ENCODE results near the gene CDKAL1. TPM values are rescaled to one million over a fixed set of nuclear protein-coding genes. Genes with fewer than 3 reads are reported as not detected.

CDKAL1 gene
- total RNA-seq, 4 donors from 2014 or later = 10.3 to 11.2 (median 10.5) TPM

DNA sequence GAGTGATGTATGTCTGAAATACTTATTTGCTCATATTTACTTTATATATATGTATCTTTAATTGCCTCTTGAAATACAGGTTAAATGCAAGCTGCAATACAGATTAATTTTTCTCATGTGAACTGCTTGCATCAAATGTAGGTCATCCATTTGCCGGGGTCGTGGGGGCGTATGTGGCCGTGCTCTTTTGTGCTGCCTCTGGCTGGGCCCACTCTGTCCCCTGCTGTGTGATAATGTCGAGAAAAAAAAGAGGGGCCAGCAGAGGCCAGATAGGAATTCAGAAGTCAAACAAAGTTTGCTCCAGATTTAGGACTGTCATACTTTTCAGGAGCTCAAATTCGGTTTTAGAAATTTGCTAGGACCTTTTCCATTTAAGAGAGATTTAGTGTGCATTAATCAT, 599.6 kb downstream of the CDKAL1 start:
- DNase-seq (ENCODE audit: extremely low spot score) = no peak
- H3K9me3 ChIP-seq = no peaks in the 10 kb centered on the region
- H3K4me3 ChIP-seq = no peak overlapping the region
- intact Hi-C loops (cut with DNase I) = no loop called here
- 72% methylated on average over 6 of the region's 6 CpGs for WGBS
- no peaks in the 10 kb centered on the region for H3K27me3 ChIP-seq
- peaks cover 7 to 20% (median 15%) of the 10 kb centered on the region in 4 donors for H3K4me1 ChIP-seq
- no peaks in the 10 kb centered on the region for H3K36me3 ChIP-seq
- H3K27ac ChIP-seq (replicated peaks in 1 of 4) = no peak overlapping the region
- no peak for TF ChIP-seq POLR2A (IDR thresholded peaks at IDR 0.05; ENCODE audit: low read depth)
- no peak for TF ChIP-seq EP300 (IDR thresholded peaks at IDR 0.05)
- TF ChIP-seq, protein P1, sequence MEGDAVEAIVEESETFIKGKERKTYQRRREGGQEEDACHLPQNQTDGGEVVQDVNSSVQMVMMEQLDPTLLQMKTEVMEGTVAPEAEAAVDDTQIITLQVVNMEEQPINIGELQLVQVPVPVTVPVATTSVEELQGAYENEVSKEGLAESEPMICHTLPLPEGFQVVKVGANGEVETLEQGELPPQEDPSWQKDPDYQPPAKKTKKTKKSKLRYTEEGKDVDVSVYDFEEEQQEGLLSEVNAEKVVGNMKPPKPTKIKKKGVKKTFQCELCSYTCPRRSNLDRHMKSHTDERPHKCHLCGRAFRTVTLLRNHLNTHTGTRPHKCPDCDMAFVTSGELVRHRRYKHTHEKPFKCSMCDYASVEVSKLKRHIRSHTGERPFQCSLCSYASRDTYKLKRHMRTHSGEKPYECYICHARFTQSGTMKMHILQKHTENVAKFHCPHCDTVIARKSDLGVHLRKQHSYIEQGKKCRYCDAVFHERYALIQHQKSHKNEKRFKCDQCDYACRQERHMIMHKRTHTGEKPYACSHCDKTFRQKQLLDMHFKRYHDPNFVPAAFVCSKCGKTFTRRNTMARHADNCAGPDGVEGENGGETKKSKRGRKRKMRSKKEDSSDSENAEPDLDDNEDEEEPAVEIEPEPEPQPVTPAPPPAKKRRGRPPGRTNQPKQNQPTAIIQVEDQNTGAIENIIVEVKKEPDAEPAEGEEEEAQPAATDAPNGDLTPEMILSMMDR (IDR thresholded peaks at IDR 0.05) = no peak

DNA sequence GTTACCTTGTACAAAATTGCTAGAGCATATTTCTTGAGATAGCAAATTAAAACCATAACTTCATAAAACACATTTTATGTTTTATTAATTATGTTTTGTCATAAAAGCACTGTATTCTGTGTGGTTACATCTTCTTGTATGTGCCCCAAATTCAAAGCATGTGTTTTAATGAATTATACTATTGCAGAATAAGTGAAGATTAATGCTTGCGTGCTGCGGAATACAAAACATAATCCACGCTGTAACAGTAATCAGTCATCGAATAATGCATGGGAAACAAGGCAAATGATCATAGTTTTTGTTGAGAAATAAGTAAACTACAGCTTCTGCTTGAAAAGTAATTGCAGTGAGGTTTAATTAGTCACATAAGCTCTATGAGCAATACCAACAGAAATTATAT, 600.1 kb downstream of the CDKAL1 start:
- H3K27me3 ChIP-seq = no peaks in the 10 kb centered on the region
- intact Hi-C loops (cut with DNase I) = no loop called here
- DNase-seq (ENCODE audit: extremely low spot score) = no peak
- no peak overlapping the region for H3K27ac ChIP-seq (replicated peaks in 1 of 4)
- WGBS = 97% methylated on average over 4 of the region's 4 CpGs
- peaks cover 7 to 25% (median 15%) of the 10 kb centered on the region in 4 donors for H3K4me1 ChIP-seq
- H3K4me3 ChIP-seq = no peak overlapping the region
- H3K9me3 ChIP-seq = no peaks in the 10 kb centered on the region
- no peaks in the 10 kb centered on the region for H3K36me3 ChIP-seq
- TF ChIP-seq POLR2AphosphoS5 (IDR thresholded peaks at IDR 0.05) = no peak

DNA sequence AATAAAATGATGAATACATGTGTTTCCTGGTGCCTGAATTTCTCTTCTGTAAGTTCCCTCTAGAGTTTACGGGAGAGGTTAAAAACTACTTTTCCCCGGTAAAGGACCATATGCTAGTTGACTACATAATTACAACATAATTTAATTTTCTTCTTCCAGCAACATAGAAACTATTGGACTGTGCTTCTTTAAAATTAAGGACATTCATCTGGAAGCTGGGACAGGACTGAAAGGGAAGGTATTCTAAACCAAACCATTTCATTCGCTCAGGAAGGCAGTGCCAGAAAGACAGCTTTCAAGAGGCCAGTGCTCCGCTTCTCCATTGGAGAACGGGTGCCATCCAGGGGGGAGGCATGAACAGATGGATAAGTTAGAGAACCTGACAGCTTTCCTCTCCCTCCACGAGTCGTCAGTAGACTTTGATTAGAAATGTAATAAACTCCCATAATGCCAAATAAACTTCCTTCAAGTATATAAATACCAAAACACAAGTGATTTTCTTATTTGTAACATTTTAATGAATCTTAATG, 601.3 kb downstream of the CDKAL1 start:
- Histone ChIP-seq H3K4me1 (peaks cover 7 to 26% (median 15%) of the 10 kb centered on the region in 4 donors), H3K36me3 (no peaks in the 10 kb centered on the region), H3K27me3 (no peaks in the 10 kb centered on the region), H3K27ac (replicated peaks in 1 of 4) (no peak overlapping the region), H3K9me3 (no peaks in the 10 kb centered on the region), H3K4me3 (no peak overlapping the region)
- no peak for DNase-seq (ENCODE audit: extremely low spot score)
- no peak for TF ChIP-seq EP300 (IDR thresholded peaks at IDR 0.05)
- TF ChIP-seq, protein P1 (IDR thresholded peaks at IDR 0.05) = no peak
- TF ChIP-seq POLR2AphosphoS5 (IDR thresholded peaks at IDR 0.05) = no peak
- TF ChIP-seq POLR2A (IDR thresholded peaks at IDR 0.05; ENCODE audit: low read depth) = no peak
- 94% methylated on average over 7 of the region's 7 CpGs for WGBS
- intact Hi-C loops (cut with DNase I) = no loop called here

DNA sequence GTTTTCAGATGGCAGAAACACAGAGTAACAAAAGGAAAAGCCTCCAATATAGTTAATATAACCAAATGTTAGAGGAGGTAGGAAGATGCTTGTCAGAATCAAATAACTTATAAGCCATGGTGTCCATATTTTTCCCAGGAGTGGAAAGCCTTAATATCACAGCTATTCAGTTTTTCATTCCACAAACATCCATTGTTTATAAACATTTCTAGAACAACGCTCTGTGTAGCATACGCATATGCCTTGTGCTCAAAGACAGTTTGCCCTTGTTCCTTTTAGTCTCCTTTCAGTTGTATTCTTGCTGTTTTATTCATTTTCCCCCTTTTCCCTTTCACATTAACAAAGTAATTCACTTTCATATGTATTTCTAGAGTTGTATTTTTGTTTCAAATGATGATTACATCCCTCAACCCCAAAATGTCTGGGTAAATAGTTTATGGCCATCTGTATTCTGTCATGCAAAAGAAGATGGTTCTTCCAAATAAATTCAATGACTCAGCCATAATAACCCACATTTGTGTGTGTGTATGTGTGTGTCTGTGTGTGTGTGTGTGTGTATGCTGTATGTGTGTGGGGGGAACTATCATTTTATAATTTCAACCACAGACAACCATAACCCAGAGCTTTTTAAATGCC, 603.6 kb downstream of the CDKAL1 start:
- Histone ChIP-seq H3K27ac (replicated peaks in 1 of 4) (no peak overlapping the region), H3K4me1 (peaks cover 3 to 25% (median 13%) of the 10 kb centered on the region in 4 donors)
- intact Hi-C loops (cut with DNase I) = no loop called here

DNA sequence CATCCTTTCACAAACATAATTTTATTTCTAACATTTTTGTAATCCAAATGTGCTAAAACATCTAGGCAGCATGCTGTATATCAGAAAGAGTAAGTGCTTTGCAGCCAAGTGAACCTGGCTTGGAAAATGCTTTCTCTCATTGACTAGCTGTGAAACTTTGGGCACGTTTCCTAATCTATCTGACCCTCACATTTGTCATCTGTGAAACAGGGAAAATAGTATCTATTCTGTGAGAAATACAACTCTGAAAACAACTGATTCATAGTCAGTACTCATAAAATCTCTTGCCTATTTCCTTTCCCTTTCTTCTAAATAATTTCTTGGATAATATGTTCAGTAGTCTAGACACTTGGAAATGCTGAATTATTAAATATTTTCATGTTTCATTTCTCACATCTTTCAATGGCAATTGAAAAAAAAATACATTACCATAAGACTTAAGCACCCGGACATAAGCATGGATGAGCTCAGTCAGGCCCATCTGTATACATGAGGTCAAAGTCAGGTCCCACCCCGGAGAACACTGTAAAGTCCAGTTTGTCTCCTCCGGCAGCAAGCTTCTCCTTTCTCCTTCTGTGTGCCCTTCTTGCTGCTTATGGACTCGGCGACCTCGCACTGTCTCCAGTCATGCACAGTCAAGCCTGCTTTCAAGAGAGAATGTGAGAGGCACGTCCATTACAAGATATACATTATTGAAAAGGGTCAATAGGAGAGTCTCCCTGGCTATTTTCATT, 604.2 kb downstream of the CDKAL1 start:
- no peaks in the 10 kb centered on the region for H3K9me3 ChIP-seq
- TF ChIP-seq EP300 (IDR thresholded peaks at IDR 0.05) (no peak), POLR2AphosphoS5 (IDR thresholded peaks at IDR 0.05) (no peak), POLR2A (IDR thresholded peaks at IDR 0.05; ENCODE audit: low read depth) (no peak)
- TF ChIP-seq, protein P1 (IDR thresholded peaks at IDR 0.05) = no peak
- no peak overlapping the region for H3K4me3 ChIP-seq
- intact Hi-C loops (cut with DNase I) = no loop called here
- 74% methylated on average over 8 of the region's 8 CpGs for WGBS
- H3K27me3 ChIP-seq = no peaks in the 10 kb centered on the region
- DNase-seq (ENCODE audit: extremely low spot score) = no peak
- peaks cover 0 to 18% (median 6%) of the 10 kb centered on the region in 4 donors for H3K4me1 ChIP-seq
- no peak overlapping the region for H3K27ac ChIP-seq (replicated peaks in 1 of 4)
- H3K36me3 ChIP-seq = no peaks in the 10 kb centered on the region

More for the DNA sequence above, 603.6 kb downstream of the CDKAL1 start:
- Histone ChIP-seq H3K36me3 (no peaks in the 10 kb centered on the region), H3K9me3 (no peaks in the 10 kb centered on the region), H3K27me3 (no peaks in the 10 kb centered on the region), H3K4me3 (no peak overlapping the region)
- WGBS = 95% methylated on average over 2 of the region's 2 CpGs
- TF ChIP-seq, protein P1 (IDR thresholded peaks at IDR 0.05) = no peak
- TF ChIP-seq POLR2A (IDR thresholded peaks at IDR 0.05; ENCODE audit: low read depth) (no peak), EP300 (IDR thresholded peaks at IDR 0.05) (no peak), POLR2AphosphoS5 (IDR thresholded peaks at IDR 0.05) (no peak)
- no peak for DNase-seq (ENCODE audit: extremely low spot score)

Measured in esophagus muscularis mucosa (tissue), 4 donors.